Ectodermal cell (in vitro differentiated cells): ENCODE results near the gene DEGS2.

ENCODE experiments used
- H3K27ac ChIP-seq: 2 replicates; pipeline ENCODE4 v1.7.0; 2013; ENCODE audit warnings: mild to moderate bottlenecking, low read depth, low read length; ENCODE audit not compliant: insufficient read depth, poor library complexity, severe bottlenecking
- H3K27me3 ChIP-seq: 2 replicates; pipeline ENCODE4 v1.7.0; 2013; ENCODE audit warnings: mild to moderate bottlenecking, low read length; ENCODE audit not compliant: insufficient read depth, control insufficient read depth, poor library complexity, severe bottlenecking
- H3K36me3 ChIP-seq: one replicate; pipeline ENCODE4 v1.7.0; 2013; ENCODE audit warnings: low read length; ENCODE audit not compliant: control insufficient read depth, insufficient read depth
- H3K4me1 ChIP-seq: one replicate; pipeline ENCODE4 v1.7.0; 2013; ENCODE audit warnings: low read length; ENCODE audit not compliant: control insufficient read depth, insufficient read depth
- H3K4me3 ChIP-seq: 2 replicates; pipeline ENCODE4 v1.7.0; 2013; ENCODE audit warnings: low read depth, low read length, control low read depth; ENCODE audit not compliant: insufficient read depth
- H3K9me3 ChIP-seq: 2 replicates; pipeline ENCODE4 v1.7.0; 2013; ENCODE audit warnings: mild to moderate bottlenecking, low read length, moderate library complexity; ENCODE audit not compliant: control insufficient read depth
- WGBS, 2 experiments: methylation state at CpG; one replicate each; pipeline ENCODE4 v1.1.7; 2013; ENCODE audit warnings: missing lambda C conversion rate in 2 of 2; 5-methylcytosine and 5-hydroxymethylcytosine counted together

The DEGS2 gene

DNA sequence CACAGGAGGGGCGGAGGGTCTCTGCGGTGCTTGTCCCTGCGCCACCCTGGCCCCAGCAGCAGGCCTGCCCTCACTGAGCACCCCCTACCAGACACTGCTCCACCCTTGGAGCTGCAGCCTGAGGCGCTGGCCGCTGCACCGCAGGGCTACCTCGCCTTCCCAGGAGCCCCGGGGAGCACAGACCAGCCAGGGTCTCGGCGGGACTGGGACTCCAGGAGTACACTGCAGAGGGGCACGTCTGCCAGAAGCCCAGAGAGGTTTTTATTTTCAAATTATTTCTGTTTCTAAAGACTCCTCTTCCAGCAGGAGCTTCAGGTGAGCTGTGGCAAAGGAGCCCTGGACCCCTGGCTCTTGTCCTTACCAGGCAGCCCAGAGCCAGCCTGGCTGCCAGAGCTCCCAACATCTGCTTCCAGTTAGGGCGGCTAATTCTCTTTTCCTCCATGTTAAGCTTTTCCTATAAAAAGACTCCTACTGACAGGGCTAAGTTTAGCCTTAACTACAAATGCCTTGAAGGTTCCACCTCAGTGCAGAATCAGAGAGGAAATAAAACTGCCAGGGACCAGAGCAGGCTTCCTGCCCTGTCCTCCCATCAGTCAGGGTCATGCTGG, 26.4 kb downstream of the DEGS2 start:
- H3K27me3 ChIP-seq: no peaks in the 10 kb centered on the region
- WGBS, 2 experiments: 93 to 95% methylated on average over 12 of the region's 12 CpGs
- H3K4me1 ChIP-seq: no peaks in the 10 kb centered on the region
- H3K36me3 ChIP-seq: no peaks in the 10 kb centered on the region
- no peaks in the 10 kb centered on the region for H3K9me3 ChIP-seq
- no peak overlapping the region for H3K4me3 ChIP-seq
- no peak overlapping the region for H3K27ac ChIP-seq

DNA sequence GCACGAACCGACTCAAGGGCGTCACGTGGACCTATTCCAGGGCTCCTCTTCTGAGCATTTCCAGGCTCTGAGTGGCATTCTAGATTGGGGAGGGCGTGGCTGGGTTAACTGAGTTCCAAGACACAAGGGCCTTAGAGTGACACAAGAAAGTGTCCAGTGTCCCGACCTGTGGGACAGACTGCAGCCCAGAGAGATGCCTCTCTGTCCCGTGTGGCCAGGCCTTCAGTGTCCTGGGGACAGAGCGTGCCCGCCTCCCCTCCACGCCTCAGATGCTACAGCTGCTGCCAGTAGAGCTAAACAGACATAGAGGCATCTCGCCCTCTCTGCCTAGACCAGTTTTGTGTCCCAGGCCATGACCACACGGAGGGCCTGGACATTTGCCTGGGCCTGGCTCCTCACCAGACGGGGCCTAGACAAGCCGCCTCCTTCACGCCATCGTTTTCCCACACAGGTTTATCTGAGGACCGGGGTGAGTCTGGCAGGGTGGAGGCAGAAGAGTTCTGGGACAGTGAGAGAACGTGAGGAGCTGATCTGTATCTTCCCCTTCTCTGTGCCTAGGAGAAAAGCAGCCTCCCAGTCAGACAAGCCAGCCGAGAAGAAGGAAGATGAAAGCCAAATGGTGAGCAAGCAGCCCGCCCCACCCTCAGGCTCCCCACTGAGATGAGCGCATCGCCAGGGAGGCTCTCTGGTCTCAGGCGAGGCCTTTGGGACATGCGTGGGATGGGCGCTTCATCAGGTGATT, 27.1 kb downstream of the DEGS2 start:
- H3K9me3 ChIP-seq: no peaks in the 10 kb centered on the region
- no peak overlapping the region for H3K27ac ChIP-seq
- H3K36me3 ChIP-seq: no peaks in the 10 kb centered on the region
- H3K4me3 ChIP-seq: no peak overlapping the region
- H3K4me1 ChIP-seq: no peaks in the 10 kb centered on the region
- H3K27me3 ChIP-seq: no peaks in the 10 kb centered on the region
- 90% methylated on average over 25 of the region's 25 CpGs for WGBS, 2 experiments

DNA sequence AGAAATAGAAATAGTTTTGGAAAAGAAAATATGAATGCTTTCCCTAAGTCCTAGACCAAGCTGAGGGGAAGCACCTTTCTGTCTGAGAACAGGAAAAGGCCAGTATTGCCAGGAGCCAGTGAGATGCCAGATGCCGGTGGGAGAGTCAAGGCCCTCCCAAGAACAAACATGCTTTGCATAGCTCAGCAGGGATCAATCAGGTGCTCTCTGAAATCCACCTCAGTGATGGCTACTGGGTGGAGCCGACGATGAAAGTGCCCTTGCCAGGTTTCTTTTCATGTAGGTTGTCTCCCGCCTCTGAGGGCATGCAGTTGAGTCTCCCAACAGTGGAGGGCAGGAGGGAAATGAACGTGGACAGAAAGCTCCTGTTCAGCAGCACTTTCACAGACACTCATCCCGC, 28.3 kb downstream of the DEGS2 start:
- Histone ChIP-seq H3K27me3 (no peaks in the 10 kb centered on the region), H3K4me1 (no peaks in the 10 kb centered on the region), H3K36me3 (no peaks in the 10 kb centered on the region), H3K4me3 (no peak overlapping the region), H3K9me3 (no peaks in the 10 kb centered on the region), H3K27ac (no peak overlapping the region)
- 81 to 83% methylated on average over 6 of the region's 6 CpGs for WGBS, 2 experiments

DNA sequence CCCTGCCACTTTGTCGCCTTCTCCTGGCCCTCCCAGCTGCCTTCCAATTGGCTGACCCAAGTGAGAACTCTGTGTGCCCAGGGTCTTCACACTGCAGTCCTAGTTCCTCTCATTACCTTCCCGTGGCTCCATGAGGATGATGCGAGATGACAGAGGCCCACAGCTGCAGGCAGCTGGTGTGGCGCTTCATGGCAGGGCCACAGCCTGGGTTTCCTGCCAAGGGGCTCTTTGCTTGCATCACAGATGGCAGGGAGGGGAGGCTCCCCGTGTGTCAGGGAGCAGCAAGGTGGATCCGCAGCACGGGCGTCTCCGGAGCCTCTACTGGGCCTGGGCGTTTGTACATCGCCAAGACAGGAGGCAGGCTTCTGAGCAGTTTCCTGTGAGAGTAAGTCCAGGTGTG, 28.9 kb downstream of the DEGS2 start:
- Histone ChIP-seq H3K4me1 (no peaks in the 10 kb centered on the region), H3K9me3 (no peaks in the 10 kb centered on the region), H3K27me3 (no peaks in the 10 kb centered on the region), H3K36me3 (peaks cover 3% of the 10 kb centered on the region), H3K4me3 (no peak overlapping the region), H3K27ac (no peak overlapping the region)
- 93% methylated on average over 11 of the region's 11 CpGs for whole genome bisulfite sequencing, 2 experiments

DNA sequence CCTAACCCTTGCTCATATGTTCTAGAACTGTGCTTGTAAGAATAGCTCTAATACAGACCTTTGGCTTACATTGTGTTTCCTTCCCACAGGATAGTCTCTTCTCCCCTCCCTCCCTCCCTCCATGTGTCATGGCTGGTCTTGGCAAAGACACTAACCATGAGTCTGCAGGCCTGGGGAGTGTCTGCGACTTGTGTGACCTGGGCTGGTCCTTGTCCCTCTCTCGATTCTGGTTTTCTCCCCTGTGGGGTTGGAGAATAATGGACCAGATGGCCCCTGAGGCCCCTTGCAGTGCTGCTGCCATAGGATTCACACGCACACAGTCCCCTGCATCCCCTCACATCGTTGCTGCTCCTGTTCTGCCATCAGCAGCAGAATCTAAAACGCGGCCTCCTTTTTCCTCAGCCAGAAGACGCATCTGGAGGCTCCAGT, 30.3 kb downstream of the DEGS2 start:
- WGBS, 2 experiments: 88 to 90% methylated on average over 7 of the region's 7 CpGs
- no peak overlapping the region for H3K4me3 ChIP-seq
- H3K36me3 ChIP-seq: peaks cover 7% of the 10 kb centered on the region
- no peaks in the 10 kb centered on the region for H3K27me3 ChIP-seq
- no peak overlapping the region for H3K27ac ChIP-seq
- H3K9me3 ChIP-seq: no peaks in the 10 kb centered on the region
- no peaks in the 10 kb centered on the region for H3K4me1 ChIP-seq

DNA sequence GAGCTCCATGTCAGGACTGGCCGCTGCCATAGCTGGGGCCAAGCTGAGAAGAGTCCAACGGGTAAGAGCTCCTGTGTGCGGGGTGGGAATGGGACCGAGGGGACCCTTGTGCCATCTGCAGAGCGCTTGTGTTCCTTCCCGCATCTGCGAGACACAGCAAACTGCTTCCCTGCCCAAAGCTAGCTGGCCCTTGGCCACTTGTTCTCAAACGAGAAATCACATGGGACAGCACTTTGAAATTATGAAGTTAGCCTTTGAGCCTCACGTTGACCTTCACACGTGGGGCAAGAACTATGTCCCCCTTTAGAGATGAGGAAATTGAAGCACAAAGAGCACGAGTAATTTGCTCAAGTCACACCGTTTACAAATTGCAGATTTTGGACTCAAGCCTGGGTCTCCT, 30.8 kb downstream of the DEGS2 start:
- no peak overlapping the region for H3K27ac ChIP-seq
- no peaks in the 10 kb centered on the region for H3K9me3 ChIP-seq
- no peaks in the 10 kb centered on the region for H3K4me1 ChIP-seq
- H3K4me3 ChIP-seq: no peak overlapping the region
- whole genome bisulfite sequencing, 2 experiments: 96 to 97% methylated on average over 12 of the region's 12 CpGs
- H3K36me3 ChIP-seq: peaks cover 7% of the 10 kb centered on the region
- no peaks in the 10 kb centered on the region for H3K27me3 ChIP-seq

DNA sequence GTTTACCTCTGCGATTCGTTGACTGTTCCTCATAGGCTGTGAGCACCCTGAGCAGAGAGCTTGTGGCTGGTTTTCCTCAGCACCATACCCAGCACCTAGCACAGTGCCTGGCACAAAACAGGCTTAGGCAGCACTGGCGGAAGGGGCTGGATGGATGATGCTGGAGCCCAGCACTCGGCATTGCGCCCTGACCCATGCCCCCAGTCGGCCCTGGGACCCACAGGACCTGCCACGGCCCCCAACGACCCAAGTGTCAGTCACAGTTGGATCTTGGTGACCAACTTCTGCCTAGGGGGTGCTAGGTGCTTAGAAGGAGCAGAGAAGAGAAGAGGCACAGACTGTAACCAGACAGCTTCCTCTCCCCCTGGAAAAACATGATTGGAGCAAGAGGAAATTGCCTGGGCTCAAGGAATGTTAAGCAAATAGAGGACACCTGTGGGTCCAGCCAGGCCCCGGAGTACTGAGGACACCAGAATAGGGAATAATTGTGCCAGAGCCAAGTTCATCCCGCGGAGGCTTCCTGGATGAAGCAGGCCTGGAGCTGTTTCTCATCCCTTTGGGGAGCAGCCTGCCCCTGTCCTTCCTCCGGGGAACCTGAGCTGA, 31.5 kb downstream of the DEGS2 start:
- Histone ChIP-seq H3K36me3 (peaks cover 7% of the 10 kb centered on the region), H3K9me3 (no peaks in the 10 kb centered on the region), H3K27me3 (no peaks in the 10 kb centered on the region), H3K4me1 (no peaks in the 10 kb centered on the region), H3K27ac (no peak overlapping the region), H3K4me3 (no peak overlapping the region)
- whole genome bisulfite sequencing, 2 experiments: 84 to 85% methylated on average over 12 of the region's 12 CpGs

DNA sequence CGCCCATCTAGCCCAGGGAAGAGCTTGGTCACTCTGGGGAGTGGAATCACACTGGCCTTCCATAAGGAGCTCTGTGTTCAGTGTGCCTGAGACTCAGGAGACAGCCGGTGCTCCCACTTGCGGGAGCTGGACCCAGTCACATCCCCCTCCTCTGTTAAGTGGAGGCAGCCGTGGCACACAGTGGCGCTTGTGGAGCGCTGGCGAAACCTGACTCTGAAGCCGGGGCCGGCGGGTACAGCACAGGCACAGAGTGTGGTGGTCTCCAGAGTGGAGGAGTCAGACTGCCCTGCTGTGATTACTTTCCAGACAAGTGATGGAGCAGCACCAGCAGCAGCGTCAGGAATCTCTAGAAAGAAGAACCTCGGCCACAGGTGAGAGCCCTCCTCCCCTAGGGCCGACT, 33.0 kb downstream of the DEGS2 start:
- Histone ChIP-seq H3K36me3 (peaks cover 7% of the 10 kb centered on the region), H3K27ac (no peak overlapping the region), H3K4me1 (no peaks in the 10 kb centered on the region), H3K4me3 (no peak overlapping the region), H3K9me3 (no peaks in the 10 kb centered on the region), H3K27me3 (no peaks in the 10 kb centered on the region)
- WGBS, 2 experiments: 91 to 92% methylated on average over 13 of the region's 13 CpGs

DNA sequence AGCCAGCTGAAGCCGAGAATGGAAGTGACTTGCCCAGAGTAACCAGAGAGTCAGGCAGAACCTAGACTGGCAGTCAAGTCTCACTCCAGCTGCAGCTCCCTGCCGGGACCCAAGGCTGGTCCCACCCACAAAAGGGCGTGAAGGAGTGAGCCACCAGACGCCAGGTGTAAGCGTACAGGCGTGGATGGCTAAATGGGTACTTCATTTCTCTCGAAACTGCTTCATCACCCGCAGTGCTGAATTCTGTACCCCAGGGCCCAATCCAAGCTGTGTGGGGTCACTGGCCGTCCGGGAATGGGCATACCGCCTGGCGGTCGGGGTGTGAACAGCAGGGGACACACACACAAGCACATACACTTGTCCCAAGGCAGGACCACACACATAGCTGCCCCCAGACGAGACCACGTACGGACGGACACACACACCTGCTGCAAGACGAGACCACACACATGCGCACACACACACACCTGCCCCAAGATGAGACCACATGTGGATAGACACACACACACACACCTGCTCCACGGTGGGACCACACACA, 34.8 kb downstream of the DEGS2 start:
- peaks cover 7% of the 10 kb centered on the region for H3K36me3 ChIP-seq
- no peaks in the 10 kb centered on the region for H3K27me3 ChIP-seq
- no peaks in the 10 kb centered on the region for H3K9me3 ChIP-seq
- H3K4me1 ChIP-seq: no peaks in the 10 kb centered on the region
- H3K4me3 ChIP-seq: no peak overlapping the region
- H3K27ac ChIP-seq: no peak overlapping the region
- WGBS, 2 experiments: 90 to 92% methylated on average over 20 of the region's 20 CpGs

DNA sequence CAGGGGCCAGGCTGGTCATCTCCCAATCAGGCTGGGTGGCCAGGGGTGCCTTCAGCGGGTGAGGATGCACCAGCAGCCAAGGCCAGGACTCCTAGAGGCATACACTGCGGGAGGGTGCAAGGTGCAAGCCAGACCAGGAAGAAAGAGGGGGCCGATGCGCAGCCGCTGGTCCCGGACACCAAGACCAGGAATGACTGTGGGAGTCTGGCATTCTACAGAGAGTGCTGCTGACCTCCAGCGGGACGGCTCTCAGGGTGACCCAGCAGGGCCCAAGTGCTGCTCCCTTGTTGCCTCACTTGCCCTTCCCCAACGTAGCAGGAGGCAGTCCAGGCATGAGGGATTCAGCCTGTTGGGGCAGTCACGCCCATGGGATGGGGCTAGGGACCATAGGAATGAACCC, 35.8 kb downstream of the DEGS2 start:
- Histone ChIP-seq H3K27me3 (no peaks in the 10 kb centered on the region), H3K27ac (no peak overlapping the region), H3K9me3 (no peaks in the 10 kb centered on the region), H3K4me3 (no peak overlapping the region), H3K4me1 (no peaks in the 10 kb centered on the region), H3K36me3 (peaks cover 7% of the 10 kb centered on the region)
- 91 to 95% methylated on average over 10 of the region's 10 CpGs for WGBS, 2 experiments
